GM12891 (cell line): ENCODE measurements around the gene FARS2.

Experiments
- DNase-seq: peaks from one replicate; pipeline ENCODE4 v3.0.0; 2011; ENCODE audit warnings: low spot score; ENCODE audit not compliant: insufficient read length
- FAIRE-seq: peaks from 2 replicates; lab custom pipeline; 2011; peaks lifted over from hg19 to GRCh38; lab: Jason Lieb, UNC
- PAX5 ChIP-seq: IDR thresholded peaks from 2 replicates; pipeline ENCODE4 v1.6.1; 2011; ENCODE audit warnings: low read length, moderate library complexity, mild to moderate bottlenecking; ENCODE audit not compliant: insufficient read depth, severe bottlenecking
- POLR2A ChIP-seq: IDR thresholded peaks from 2 replicates; pipeline ENCODE4 v1.6.1; 2011; ENCODE audit warnings: low read depth, low read length, control low read depth
- POLR2AphosphoS5 ChIP-seq: IDR thresholded peaks from 2 replicates; pipeline ENCODE4 v1.6.1; 2011; ENCODE audit warnings: low read depth, low read length, control low read depth
- POU2F2 ChIP-seq: IDR thresholded peaks from 2 replicates; pipeline ENCODE4 v1.6.1; 2011; ENCODE audit warnings: low read depth, mild to moderate bottlenecking, control low read depth, low read length, moderate library complexity
- SPI1 ChIP-seq: IDR thresholded peaks from 2 replicates; pipeline ENCODE4 v1.6.1; 2011; ENCODE audit warnings: low read depth, low read length, control low read depth
- TAF1 ChIP-seq: IDR thresholded peaks from 2 replicates; pipeline ENCODE4 v1.6.1; 2011; ENCODE audit warnings: low read depth, low read length, control low read depth

FARS2 gene

GRCh38 chr6:5270093-5270680 is 8.9 kb downstream of the FARS2 start:
- TF ChIP-seq PAX5 (no peak), TAF1 (no peak), SPI1 (no peak), POU2F2 (no peak), POLR2A (no peak), POLR2AphosphoS5 (no peak)
- FAIRE-seq (no peak), DNase-seq (no peak)

GRCh38 chr6:5271926-5272325 is 10.6 kb downstream of the FARS2 start:
- TF ChIP-seq SPI1 (no peak), POLR2A (no peak), PAX5 (no peak), POU2F2 (no peak), TAF1 (no peak), POLR2AphosphoS5 (no peak)
- no peak for DNase-seq
- FAIRE-seq: no peak

GRCh38 chr6:5274231-5274630 is 12.9 kb downstream of the FARS2 start:
- DNase-seq (no peak), FAIRE-seq (peak; percentile 35)
- no peak for TF ChIP-seq TAF1
- TF ChIP-seq PAX5: no peak
- TF ChIP-seq POLR2AphosphoS5: no peak
- no peak for TF ChIP-seq POU2F2
- TF ChIP-seq POLR2A: no peak
- TF ChIP-seq SPI1: no peak

- TF ChIP-seq TAF1: no peak
- no peak for TF ChIP-seq SPI1
- no peak for TF ChIP-seq POLR2A
- no peak for TF ChIP-seq POU2F2
- TF ChIP-seq PAX5: no peak
- TF ChIP-seq POLR2AphosphoS5: no peak
- no peak for DNase-seq
- no peak for FAIRE-seq
Observed at GRCh38 chr6:5275497-5275896, 14.2 kb downstream of the FARS2 start.

- no peak for TF ChIP-seq TAF1
- no peak for TF ChIP-seq SPI1
- no peak for TF ChIP-seq POLR2A
- no peak for TF ChIP-seq PAX5
Observed at GRCh38 chr6:5276581-5276980, 15.3 kb downstream of the FARS2 start.

GRCh38 chr6:5277589-5277988 is 16.3 kb downstream of the FARS2 start:
- DNase-seq (no peak), FAIRE-seq (no peak)
- no peak for TF ChIP-seq SPI1
- no peak for TF ChIP-seq PAX5
- TF ChIP-seq TAF1: no peak
- no peak for TF ChIP-seq POLR2A
- TF ChIP-seq POU2F2: no peak
- TF ChIP-seq POLR2AphosphoS5: no peak

More at GRCh38 chr6:5276581-5276980, 15.3 kb downstream of the FARS2 start:
- DNase-seq (no peak), FAIRE-seq (no peak)

GRCh38 chr6:5278047-5278446 is 16.7 kb downstream of the FARS2 start:
- TF ChIP-seq TAF1: no peak
- peak; percentile 84 for TF ChIP-seq SPI1
- peak; percentile 45 for FAIRE-seq
- DNase-seq: no peak

- TF ChIP-seq PAX5 (no peak), POLR2AphosphoS5 (no peak), POLR2A (no peak), POU2F2 (no peak), TAF1 (no peak), SPI1 (no peak)
- FAIRE-seq: peak; percentile 54
Observed at GRCh38 chr6:5278565-5279120, 17.3 kb downstream of the FARS2 start.

GRCh38 chr6:5279891-5280338 is 18.6 kb downstream of the FARS2 start:
- no peak for DNase-seq
- no peak for TF ChIP-seq POU2F2
- TF ChIP-seq SPI1: no peak
- peak; percentile 90 for FAIRE-seq

More at GRCh38 chr6:5278565-5279120, 17.3 kb downstream of the FARS2 start:
- DNase-seq: no peak

GRCh38 chr6:5280920-5281319 is 19.6 kb downstream of the FARS2 start:
- no peak for FAIRE-seq
- DNase-seq: no peak

More at GRCh38 chr6:5280920-5281319, 19.6 kb downstream of the FARS2 start:
- TF ChIP-seq SPI1: no peak
